OCI-LY1 (cell line): ENCODE results near the gene COL6A3.

ENCODE experiments used
- H2AFZ ChIP-seq: fragments of 200-600 bp; sonication (generic), shearing (Covaris generic); 2 replicates; pipeline ENCODE4 v1.6.0; 2014; ENCODE audit warnings: antibody characterized with exemption, mild to moderate bottlenecking, low read length
- H3F3A ChIP-seq: fragments of 200-600 bp; sonication (generic), shearing (Covaris generic); 2 replicates; pipeline ENCODE4 v1.6.0; 2014; ENCODE audit warnings: mild to moderate bottlenecking, antibody characterized with exemption, low read length, moderate library complexity; ENCODE audit not compliant: insufficient read depth
- H3K27ac ChIP-seq: fragments of 200-600 bp; sonication (generic); 2 replicates; pipeline ENCODE4 v1.5.1; 2014; ENCODE audit warnings: low read length, mixed run types, mild to moderate bottlenecking, low read depth; ENCODE audit not compliant: poor library complexity, severe bottlenecking
- H3K27me3 ChIP-seq: fragments of 200-600 bp; sonication (generic); 2 replicates; pipeline ENCODE4 v1.6.0; 2014; ENCODE audit warnings: antibody characterized with exemption, mild to moderate bottlenecking, low read length, moderate library complexity; ENCODE audit not compliant: insufficient read depth
- H3K36me3 ChIP-seq: fragments of 200-600 bp; sonication (generic); 2 replicates; pipeline ENCODE4 v1.6.1; 2014; ENCODE audit warnings: mild to moderate bottlenecking, antibody characterized with exemption, low read length, moderate library complexity, mixed read lengths; ENCODE audit not compliant: insufficient read depth
- H3K4me1 ChIP-seq: fragments of 200-600 bp; sonication (generic); 2 replicates; pipeline ENCODE4 v1.5.1; 2014; ENCODE audit warnings: mild to moderate bottlenecking, low read length, moderate library complexity; ENCODE audit not compliant: insufficient read depth, severe bottlenecking
- H3K4me2 ChIP-seq: fragments of 200-600 bp; sonication (generic), shearing (Covaris generic); 2 replicates; pipeline ENCODE4 v1.6.1; 2014; ENCODE audit warnings: low read length
- H3K4me3 ChIP-seq: fragments of 200-600 bp; sonication (generic); 2 replicates; pipeline ENCODE4 v1.5.1; 2014; ENCODE audit warnings: low read length, low read depth, mild to moderate bottlenecking, mixed read lengths; ENCODE audit not compliant: poor library complexity, severe bottlenecking
- H3K79me2 ChIP-seq: fragments of 200-600 bp; shearing (Covaris generic); 2 replicates; pipeline ENCODE4 v1.6.1; 2016; ENCODE audit warnings: mixed run types, low read length, mixed read lengths; ENCODE audit not compliant: insufficient read depth
- H3K9ac ChIP-seq: fragments of 200-600 bp; sonication (generic), shearing (Covaris generic); 2 replicates; pipeline ENCODE4 v1.6.1; 2014; ENCODE audit warnings: mild to moderate bottlenecking, low read length, mixed read lengths
- H3K9me2 ChIP-seq: fragments of 200-600 bp; sonication (generic), shearing (Covaris generic); 2 replicates; pipeline ENCODE4 v1.6.1; 2014; ENCODE audit warnings: low read depth, mild to moderate bottlenecking, low read length, mixed read lengths
- H3K9me3 ChIP-seq: fragments of 200-600 bp; shearing (Covaris generic); 2 replicates; pipeline ENCODE4 v1.6.1; 2014; ENCODE audit warnings: low read length, mixed read lengths
- H4K20me1 ChIP-seq: fragments of 200-600 bp; sonication (generic), shearing (Covaris generic); 2 replicates; pipeline ENCODE4 v1.6.0; 2016; ENCODE audit warnings: mild to moderate bottlenecking, low read length; ENCODE audit not compliant: insufficient read depth
- EZH2 ChIP-seq: fragments of 200-600 bp; sonication (generic), shearing (Covaris generic); IDR thresholded peaks from 2 replicates; pipeline ENCODE4 v1.8.0; 2017; ENCODE audit warnings: borderline replicate concordance, mixed run types, mild to moderate bottlenecking, antibody characterized with exemption, low read length, moderate library complexity, mixed read lengths
- TF ChIP-seq, protein P1 (sequence below): fragments of 200-600 bp; sonication (generic), shearing (Covaris generic); IDR thresholded peaks from 2 replicates; pipeline ENCODE4 v1.5.1; 2017; ENCODE audit warnings: mild to moderate bottlenecking, antibody characterized with exemption, low read length, moderate library complexity, mixed read lengths

The COL6A3 gene

DNA sequence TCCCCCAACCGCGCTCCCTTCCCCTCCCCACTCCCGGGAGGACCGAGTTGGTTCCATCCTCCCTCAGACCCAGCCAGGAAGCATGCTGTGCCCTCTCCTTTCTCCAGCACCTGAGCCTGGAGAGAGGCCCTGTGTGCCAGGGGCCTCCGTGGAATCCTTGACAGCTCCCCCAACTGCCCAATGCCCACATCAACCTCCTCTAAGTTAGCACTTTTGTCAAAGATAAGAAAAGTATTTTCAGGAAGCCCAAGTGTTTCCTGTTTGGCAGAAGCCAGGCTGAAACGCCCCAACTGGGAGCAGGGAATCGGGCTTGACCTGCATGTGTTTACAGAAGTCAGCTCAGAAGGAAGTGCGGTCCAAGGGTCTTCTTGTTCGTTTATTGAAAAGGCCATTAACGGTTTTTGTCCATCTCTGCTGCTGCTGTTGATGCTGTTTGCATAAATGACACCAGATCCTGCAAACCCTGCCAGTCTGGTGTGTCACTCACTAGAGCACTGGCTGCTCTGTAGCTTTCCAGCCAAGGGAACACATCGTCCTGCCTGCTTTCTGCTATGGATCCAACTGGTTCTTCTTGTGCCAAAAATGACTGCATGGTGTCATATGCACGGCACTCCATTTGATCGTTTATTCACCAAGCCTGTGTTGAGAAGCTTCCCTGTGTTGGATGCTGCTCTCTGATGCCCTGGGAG lies 35.4 kb upstream of the COL6A3 start:
- Histone ChIP-seq H4K20me1 (no peaks in the 10 kb centered on the region), H3K79me2 (no peaks in the 10 kb centered on the region), H2AFZ (no peak overlapping the region), H3K9ac (no peak overlapping the region), H3K36me3 (no peaks in the 10 kb centered on the region), H3K9me3 (no peaks in the 10 kb centered on the region), H3K4me3 (no peak overlapping the region), H3F3A (no peaks in the 10 kb centered on the region), H3K4me1 (no peaks in the 10 kb centered on the region), H3K27me3 (peaks cover 4% of the 10 kb centered on the region; the same call in 1 of the 2 replicates), H3K4me2 (no peak overlapping the region), H3K9me2 (no peaks in the 10 kb centered on the region), H3K27ac (no peak overlapping the region)
- TF ChIP-seq EZH2 = no peak
- TF ChIP-seq, protein P1, sequence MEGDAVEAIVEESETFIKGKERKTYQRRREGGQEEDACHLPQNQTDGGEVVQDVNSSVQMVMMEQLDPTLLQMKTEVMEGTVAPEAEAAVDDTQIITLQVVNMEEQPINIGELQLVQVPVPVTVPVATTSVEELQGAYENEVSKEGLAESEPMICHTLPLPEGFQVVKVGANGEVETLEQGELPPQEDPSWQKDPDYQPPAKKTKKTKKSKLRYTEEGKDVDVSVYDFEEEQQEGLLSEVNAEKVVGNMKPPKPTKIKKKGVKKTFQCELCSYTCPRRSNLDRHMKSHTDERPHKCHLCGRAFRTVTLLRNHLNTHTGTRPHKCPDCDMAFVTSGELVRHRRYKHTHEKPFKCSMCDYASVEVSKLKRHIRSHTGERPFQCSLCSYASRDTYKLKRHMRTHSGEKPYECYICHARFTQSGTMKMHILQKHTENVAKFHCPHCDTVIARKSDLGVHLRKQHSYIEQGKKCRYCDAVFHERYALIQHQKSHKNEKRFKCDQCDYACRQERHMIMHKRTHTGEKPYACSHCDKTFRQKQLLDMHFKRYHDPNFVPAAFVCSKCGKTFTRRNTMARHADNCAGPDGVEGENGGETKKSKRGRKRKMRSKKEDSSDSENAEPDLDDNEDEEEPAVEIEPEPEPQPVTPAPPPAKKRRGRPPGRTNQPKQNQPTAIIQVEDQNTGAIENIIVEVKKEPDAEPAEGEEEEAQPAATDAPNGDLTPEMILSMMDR = no peak

DNA sequence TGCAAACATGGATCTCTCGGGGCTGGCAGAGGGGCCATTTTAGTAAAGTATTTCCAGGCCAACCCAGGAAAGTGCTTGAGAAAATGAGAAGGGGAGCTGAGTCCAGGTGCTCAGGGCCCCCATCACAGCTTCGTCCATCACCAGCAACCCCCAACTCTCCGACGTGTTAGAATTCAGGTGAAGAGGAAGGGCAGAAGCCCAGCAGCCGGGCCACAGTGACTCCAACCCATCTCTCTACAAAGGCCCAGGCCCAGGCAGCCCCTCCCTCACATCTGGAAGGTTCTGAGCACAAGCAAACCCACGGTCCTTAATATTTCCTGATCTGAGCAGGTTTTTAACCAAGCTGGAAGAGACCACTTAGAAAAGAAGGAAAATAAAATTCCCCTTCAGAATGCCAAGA lies 34.7 kb upstream of the COL6A3 start:
- Histone ChIP-seq H3K27me3 (peaks cover 4% of the 10 kb centered on the region; the same call in 1 of the 2 replicates), H3F3A (no peaks in the 10 kb centered on the region), H3K9me2 (no peaks in the 10 kb centered on the region), H3K36me3 (no peaks in the 10 kb centered on the region), H3K9me3 (no peaks in the 10 kb centered on the region), H3K4me2 (no peak overlapping the region), H4K20me1 (no peaks in the 10 kb centered on the region), H3K27ac (no peak overlapping the region), H3K79me2 (no peaks in the 10 kb centered on the region), H3K4me1 (no peaks in the 10 kb centered on the region), H2AFZ (no peak overlapping the region), H3K9ac (no peak overlapping the region), H3K4me3 (no peak overlapping the region)
- TF ChIP-seq EZH2 = no peak
- TF ChIP-seq, protein P1 = no peak

DNA sequence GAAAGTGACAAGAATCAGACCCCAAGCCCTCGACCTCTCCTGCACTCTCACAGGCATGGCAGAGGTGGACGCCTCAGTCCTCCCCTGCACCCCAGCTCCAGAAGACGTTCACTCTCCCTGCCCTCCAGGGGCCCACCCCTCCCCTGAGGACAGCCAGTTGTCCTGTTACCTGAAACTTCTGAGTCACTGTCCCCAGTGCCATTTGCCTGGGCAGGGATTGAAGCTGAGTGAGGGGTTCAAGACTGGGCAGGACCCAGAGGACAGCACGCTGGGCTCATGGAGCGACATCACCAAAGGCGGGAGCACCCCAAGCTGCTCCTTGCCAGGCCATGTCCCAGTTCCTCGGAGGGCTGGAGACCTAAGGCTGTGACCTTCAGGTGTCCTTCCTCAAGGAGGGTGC lies 34.2 kb upstream of the COL6A3 start:
- Histone ChIP-seq H3K4me3 (no peak overlapping the region), H2AFZ (no peak overlapping the region), H3K4me2 (no peak overlapping the region), H3K9ac (no peak overlapping the region), H4K20me1 (no peaks in the 10 kb centered on the region), H3F3A (no peaks in the 10 kb centered on the region), H3K4me1 (no peaks in the 10 kb centered on the region), H3K36me3 (no peaks in the 10 kb centered on the region), H3K9me2 (no peaks in the 10 kb centered on the region), H3K79me2 (no peaks in the 10 kb centered on the region), H3K9me3 (no peaks in the 10 kb centered on the region), H3K27me3 (peaks cover 4% of the 10 kb centered on the region; the same call in 1 of the 2 replicates), H3K27ac (no peak overlapping the region)
- TF ChIP-seq EZH2 = no peak
- TF ChIP-seq, protein P1 = no peak
